HEK293 (cell line): Measurements from ENCODE around the gene IL2.

Experiments used
- CTCF ChIA-PET: fragments of 350-600 bp; formaldehyde crosslinking; extraction: SDS; loops from one replicate; lab custom pipeline; 2021; ENCODE audit warnings: antibody characterized with exemption; lab: Yijun Ruan, JAX
- POLR2A ChIA-PET: fragments of 300-600 bp; formaldehyde crosslinking; extraction: SDS; loops from one replicate; lab custom pipeline; 2020; ENCODE audit warnings: antibody characterized with exemption, inconsistent platforms; lab: Yijun Ruan, JAX
- H3K27ac ChIP-seq: fragments of 200-500 bp; sonication (Bioruptor generic); 2 replicates; pipeline ENCODE4 v1.5.1; 2014; ENCODE audit warnings: low read depth, low read length, control low read depth, inconsistent platforms; ENCODE audit errors: extremely low read depth
- H3K36me3 ChIP-seq, 2 experiments: fragments of 200-500 bp in 1 of 2; sonication (Bioruptor generic) in 1 of 2; 1 replicate in 1 of 2; 2 replicates in 1 of 2; pipeline ENCODE4 v1.5.1; 2014 to 2017; ENCODE audit warnings: inconsistent platforms in 2 of 2, low read length in 2 of 2; ENCODE audit not compliant: control insufficient read depth in 2 of 2, insufficient read depth in 1 of 2
- H3K4me1 ChIP-seq: fragments of 200-500 bp; sonication (Bioruptor generic); 2 replicates; pipeline ENCODE4 v1.5.1; 2014; ENCODE audit warnings: mild to moderate bottlenecking, low read length, inconsistent platforms; ENCODE audit not compliant: control insufficient read depth, insufficient read depth
- H3K4me3 ChIP-seq: 2 replicates; pipeline ENCODE4 v1.5.1; 2011; ENCODE audit warnings: low read depth, mild to moderate bottlenecking, control low read depth, low read length, moderate library complexity
- H3K9me3 ChIP-seq: fragments of 200-500 bp; sonication (Bioruptor generic); 2 replicates; pipeline ENCODE4 v1.5.1; 2014; ENCODE audit warnings: low read depth, low read length, inconsistent platforms; ENCODE audit not compliant: control insufficient read depth, insufficient read depth
- MZF1 ChIP-seq: fragments of 450-650 bp; formaldehyde crosslinking; IDR thresholded peaks from 2 replicates; pipeline ENCODE4 v1.5.1; 2017; ENCODE audit warnings: missing biosample characterization, missing genetic modification characterization, borderline replicate concordance
- WT1 ChIP-seq: fragments of 450-650 bp; formaldehyde crosslinking; IDR thresholded peaks from 2 replicates; pipeline ENCODE4 v1.5.1; 2016; ENCODE audit warnings: missing biosample characterization, missing genetic modification characterization
- ZFP37 ChIP-seq: fragments of 450-650 bp; formaldehyde crosslinking; IDR thresholded peaks from 2 replicates; pipeline ENCODE4 v1.5.1; 2016; ENCODE audit warnings: missing biosample characterization, missing genetic modification characterization
- ZFP41 ChIP-seq: fragments of 450-650 bp; formaldehyde crosslinking; IDR thresholded peaks from 2 replicates; pipeline ENCODE4 v1.5.1; 2016; ENCODE audit warnings: missing biosample characterization, missing genetic modification characterization, borderline replicate concordance
- ZNF169 ChIP-seq: fragments of 450-650 bp; formaldehyde crosslinking; IDR thresholded peaks from 2 replicates; pipeline ENCODE4 v1.5.1; 2016; ENCODE audit warnings: missing biosample characterization, missing genetic modification characterization
- ZNF184 ChIP-seq: fragments of 450-650 bp; IDR thresholded peaks from 2 replicates; pipeline ENCODE4 v1.5.1; 2018; ENCODE audit warnings: missing biosample characterization, mild to moderate bottlenecking, missing genetic modification characterization
- ZNF280D ChIP-seq: fragments of 450-650 bp; formaldehyde crosslinking; IDR thresholded peaks from 2 replicates; pipeline ENCODE4 v1.5.1; 2016; ENCODE audit warnings: missing biosample characterization, missing genetic modification characterization
- ZNF311 ChIP-seq: fragments of 450-650 bp; formaldehyde crosslinking; IDR thresholded peaks from 2 replicates; pipeline ENCODE4 v1.5.1; 2017; ENCODE audit warnings: missing biosample characterization, missing genetic modification characterization, borderline replicate concordance
- ZNF366 ChIP-seq: fragments of 450-650 bp; formaldehyde crosslinking; conservative IDR thresholded peaks from 2 replicates; pipeline ENCODE4 v1.5.1; 2016; ENCODE audit warnings: missing biosample characterization, missing genetic modification characterization
- ZNF391 ChIP-seq: fragments of 450-650 bp; formaldehyde crosslinking; IDR thresholded peaks from 2 replicates; pipeline ENCODE4 v1.5.1; 2016; ENCODE audit warnings: low read depth, missing biosample characterization, missing genetic modification characterization, borderline replicate concordance
- ZNF521 ChIP-seq: fragments of 450-650 bp; formaldehyde crosslinking; IDR thresholded peaks from 2 replicates; pipeline ENCODE4 v1.5.1; 2017; ENCODE audit warnings: missing biosample characterization, mild to moderate bottlenecking, missing genetic modification characterization
- ZNF596 ChIP-seq: fragments of 450-650 bp; IDR thresholded peaks from 2 replicates; pipeline ENCODE4 v1.5.0; 2018; ENCODE audit warnings: missing biosample characterization, mild to moderate bottlenecking, missing genetic modification characterization, moderate library complexity
- ZNF654 ChIP-seq: fragments of 450-650 bp; formaldehyde crosslinking; IDR thresholded peaks from 2 replicates; pipeline ENCODE4 v1.5.1; 2016; ENCODE audit warnings: low read depth, missing biosample characterization, missing genetic modification characterization
- ZNF660 ChIP-seq: fragments of 450-650 bp; IDR thresholded peaks from 2 replicates; pipeline ENCODE4 v1.5.1; 2018; ENCODE audit warnings: missing biosample characterization, mild to moderate bottlenecking, missing genetic modification characterization
- ZNF677 ChIP-seq: fragments of 450-650 bp; IDR thresholded peaks from 2 replicates; pipeline ENCODE4 v1.5.0; 2018; ENCODE audit warnings: missing biosample characterization, mild to moderate bottlenecking, missing genetic modification characterization, moderate library complexity
- ZNF704 ChIP-seq: fragments of 450-650 bp; formaldehyde crosslinking; IDR thresholded peaks from 2 replicates; pipeline ENCODE4 v1.5.1; 2016; ENCODE audit warnings: missing biosample characterization, missing genetic modification characterization

Gene IL2

GRCh38 chr4:122453384-122453995, 3.0 kb downstream of the IL2 start:
- Histone ChIP-seq H3K4me3 (no peak overlapping the region), H3K36me3 (no peaks in the 10 kb centered on the region), H3K4me1 (no peaks in the 10 kb centered on the region), H3K9me3 (no peaks in the 10 kb centered on the region), H3K27ac (no peak overlapping the region)
- ChIA-PET CTCF (interaction anchor here (0.5 kb wide), 1 partner anchor 192 kb away, joined by 3 read pairs; no protein-coding TSS in a partner anchor), POLR2A (no interaction called here)
- TF ChIP-seq MZF1 (no peak), ZNF660 (tag by site-specific recombination) (no peak), WT1 (tag by site-specific recombination) (no peak), ZNF280D (tag by site-specific recombination) (no peak), ZNF366 (tag by site-specific recombination) (no peak), ZNF704 (tag by site-specific recombination) (no peak), ZNF311 (no peak), ZNF184 (tag by site-specific recombination) (no peak), ZNF169 (no peak), ZNF677 (tag by site-specific recombination) (no peak), ZNF521 (tag by site-specific recombination) (no peak)

GRCh38 chr4:122450847-122451246, 5.7 kb downstream of the IL2 start:
- Histone ChIP-seq H3K4me3 (no peak overlapping the region), H3K9me3 (no peaks in the 10 kb centered on the region), H3K4me1 (no peaks in the 10 kb centered on the region)
- POLR2A ChIA-PET: no interaction called here
- peak; percentile 39 for TF ChIP-seq ZNF654 (tag by site-specific recombination)
- no peak for TF ChIP-seq ZNF596 (tag by site-specific recombination)
- TF ChIP-seq, all 188 proteins: peak for 1
- CTCF ChIA-PET: interaction anchor here (0.5 to 0.7 kb wide), 2 partner anchors 127 to 1220 kb away, joined by 3 to 4 read pairs; no protein-coding TSS in a partner anchor
- no peak overlapping the region for H3K27ac ChIP-seq
- no peaks in the 10 kb centered on the region for H3K36me3 ChIP-seq

- CTCF ChIA-PET: interaction anchor here (0.7 kb wide), 1 partner anchor 283 kb away, joined by 10 read pairs; no protein-coding TSS in a partner anchor
- H3K27ac ChIP-seq: no peak overlapping the region
- no peak overlapping the region for H3K4me3 ChIP-seq
- POLR2A ChIA-PET: no interaction called here
- no peaks in the 10 kb centered on the region for H3K36me3 ChIP-seq
- TF ChIP-seq ZNF391 (tag by site-specific recombination) (no peak), ZFP37 (tag by site-specific recombination) (no peak), ZFP41 (tag by site-specific recombination) (no peak)
- no peaks in the 10 kb centered on the region for H3K4me1 ChIP-seq
- no peaks in the 10 kb centered on the region for H3K9me3 ChIP-seq
These were observed 22.2 kb downstream of the IL2 start for GRCh38 chr4:122434285-122434684.
